Karpas-422 (cell line): ENCODE measurements around the gene MGAT5B. TPM values are rescaled to one million over a fixed set of nuclear protein-coding genes. Genes with fewer than 3 reads are reported as not detected.

ENCODE experiments used
- DNase-seq: peaks from one replicate; pipeline ENCODE4 v3.0.0-alpha.2; 2015
- H2AFZ ChIP-seq: fragments of 200-600 bp; sonication (generic); 2 replicates; pipeline ENCODE4 v1.6.1; 2014; ENCODE audit warnings: antibody characterized with exemption, low read length, mixed read lengths
- H3K27ac ChIP-seq: fragments of 200-600 bp; sonication (generic); 2 replicates; pipeline ENCODE4 v1.5.1; 2014; ENCODE audit warnings: mild to moderate bottlenecking, low read length, moderate library complexity
- H3K27me3 ChIP-seq: fragments of 200-600 bp; sonication (generic); 2 replicates; pipeline ENCODE4 v1.6.1; 2014; ENCODE audit warnings: low read length, mixed read lengths
- H3K36me3 ChIP-seq: fragments of 200-600 bp; sonication (generic); 2 replicates; pipeline ENCODE4 v1.6.1; 2014; ENCODE audit warnings: low read length, mixed read lengths; ENCODE audit not compliant: insufficient read depth
- H3K4me1 ChIP-seq: fragments of 200-600 bp; sonication (generic); 2 replicates; pipeline ENCODE4 v1.6.1; 2014; ENCODE audit warnings: mild to moderate bottlenecking, low read length, mixed read lengths
- H3K4me2 ChIP-seq: fragments of 200-600 bp; sonication (generic); 2 replicates; pipeline ENCODE4 v1.6.1; 2014; ENCODE audit warnings: low read length, low read depth, mild to moderate bottlenecking; ENCODE audit not compliant: poor library complexity, severe bottlenecking
- H3K4me3 ChIP-seq: fragments of 200-600 bp; sonication (generic); 2 replicates; pipeline ENCODE4 v1.5.1; 2014; ENCODE audit warnings: mild to moderate bottlenecking, antibody characterized with exemption, low read length, mixed read lengths
- H3K79me2 ChIP-seq: fragments of 200-600 bp; sonication (generic); 2 replicates; pipeline ENCODE4 v1.6.1; 2014; ENCODE audit warnings: mild to moderate bottlenecking, low read length, mixed read lengths
- H3K9ac ChIP-seq: fragments of 200-600 bp; sonication (generic); 2 replicates; pipeline ENCODE4 v1.6.0; 2014; ENCODE audit warnings: low read length
- H3K9me2 ChIP-seq: fragments of 200-600 bp; sonication (generic), shearing (Covaris generic); replicated peaks from 2 replicates; pipeline ENCODE4 v1.6.0; 2014; ENCODE audit warnings: mild to moderate bottlenecking, low read length, moderate library complexity; ENCODE audit not compliant: insufficient read depth
- H3K9me3 ChIP-seq: fragments of 300-700, 200-600 bp; sonication (generic); 2 replicates; pipeline ENCODE4 v1.6.1; 2014; ENCODE audit warnings: low read length, mixed read lengths
- H4K20me1 ChIP-seq: fragments of 200-600 bp; sonication (generic); 2 replicates; pipeline ENCODE4 v1.6.1; 2014; ENCODE audit warnings: mild to moderate bottlenecking, antibody characterized with exemption, low read length, low read depth; ENCODE audit not compliant: insufficient read depth
- total RNA-seq: library from RNA; depleted of rRNA; stranded (reverse); fragments of >200 nt; shearing (Covaris generic); gene quantifications from 2 replicates; pipeline ENCODE4 v1.2.3, GENCODE V29; 2014; ENCODE audit warnings: low replicate concordance

MGAT5B gene
- total RNA-seq, 1 experiment from 2014 or later, result not detected

DNA sequence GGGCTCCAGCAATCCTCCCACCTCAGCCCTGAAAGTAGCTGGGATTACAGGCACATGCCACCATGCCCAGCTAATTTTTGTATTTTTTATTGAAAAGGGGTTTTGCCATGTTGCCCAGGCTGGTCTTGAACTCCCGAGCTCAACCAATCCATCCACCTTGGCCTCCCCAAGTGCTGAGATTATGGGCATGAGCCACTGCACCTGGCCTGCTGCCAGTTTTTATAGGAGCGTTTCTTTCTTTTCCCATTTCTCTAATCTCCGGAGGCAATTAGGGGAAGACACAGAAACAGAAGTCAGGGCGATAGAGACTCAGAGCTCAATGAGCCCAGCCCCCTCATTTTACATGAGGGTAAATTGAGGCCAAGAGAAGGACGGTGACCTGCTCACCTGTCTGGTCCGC lies 10.4 kb downstream of the MGAT5B start:
- H3K4me2 ChIP-seq, result no peak overlapping the region
- no peaks in the 10 kb centered on the region for H3K27me3 ChIP-seq
- H3K79me2 ChIP-seq, result no peaks in the 10 kb centered on the region
- H3K4me1 ChIP-seq, result no peaks in the 10 kb centered on the region
- no peaks in the 10 kb centered on the region for H3K36me3 ChIP-seq
- no peak for DNase-seq
- peaks cover 5% of the 10 kb centered on the region; the same call in 1 of the 2 replicates for H3K9me3 ChIP-seq
- H3K27ac ChIP-seq, result no peak overlapping the region
- H4K20me1 ChIP-seq, result no peaks in the 10 kb centered on the region
- no peak overlapping the region for H2AFZ ChIP-seq
- H3K4me3 ChIP-seq, result no peak overlapping the region
- H3K9me2 ChIP-seq, result no peaks in the 10 kb centered on the region
- H3K9ac ChIP-seq, result no peak overlapping the region

DNA sequence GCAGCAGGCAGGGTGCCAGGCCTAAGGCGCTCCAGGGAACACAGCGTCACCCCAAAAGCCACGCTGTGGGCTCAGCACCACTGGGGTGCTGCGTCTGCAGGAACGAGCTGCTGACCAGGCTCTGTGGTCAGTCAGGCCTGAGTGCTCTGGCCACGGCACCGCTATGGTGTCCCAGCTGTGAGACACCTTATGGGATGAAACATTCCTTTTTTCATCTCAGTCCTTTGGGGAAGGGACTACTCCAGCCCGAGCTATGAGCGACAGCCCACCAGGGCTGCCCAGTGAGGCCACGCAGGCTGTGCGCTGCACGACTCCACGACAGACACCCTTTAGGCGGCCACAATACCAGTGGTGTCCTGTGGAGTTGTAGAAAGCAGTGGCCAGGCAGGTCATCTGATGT lies 11.1 kb downstream of the MGAT5B start:
- Histone ChIP-seq H2AFZ (no peak overlapping the region), H3K9me2 (no peaks in the 10 kb centered on the region), H3K4me2 (no peak overlapping the region), H3K36me3 (no peaks in the 10 kb centered on the region), H3K9ac (no peak overlapping the region), H3K79me2 (no peaks in the 10 kb centered on the region), H3K27me3 (no peaks in the 10 kb centered on the region), H4K20me1 (no peaks in the 10 kb centered on the region), H3K4me1 (no peaks in the 10 kb centered on the region), H3K9me3 (peaks cover 5% of the 10 kb centered on the region; the same call in 1 of the 2 replicates), H3K27ac (no peak overlapping the region), H3K4me3 (no peak overlapping the region)
- DNase-seq, result no peak

DNA sequence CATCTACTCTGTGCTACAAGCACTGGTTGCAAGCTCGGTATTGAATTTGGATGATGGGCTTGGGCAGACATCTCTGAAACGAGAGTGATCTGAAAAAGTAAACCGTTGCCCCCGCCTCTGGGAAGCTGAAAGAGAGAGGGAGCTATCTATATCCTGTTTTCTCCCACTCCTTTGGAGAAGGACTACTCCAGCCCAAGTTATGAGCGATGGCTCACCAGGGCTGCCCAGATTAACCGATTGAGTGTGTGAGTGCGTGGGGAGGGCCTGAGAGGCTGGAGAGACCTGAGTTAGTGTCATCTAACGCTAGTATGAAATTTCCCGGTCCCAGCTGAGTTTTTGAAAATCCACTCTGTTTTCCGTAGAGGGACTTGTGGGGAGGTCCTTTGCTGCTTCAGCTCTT lies 11.5 kb downstream of the MGAT5B start:
- H4K20me1 ChIP-seq, result no peaks in the 10 kb centered on the region
- H2AFZ ChIP-seq, result no peak overlapping the region
- H3K27ac ChIP-seq, result no peak overlapping the region
- no peak overlapping the region for H3K4me2 ChIP-seq
- no peaks in the 10 kb centered on the region for H3K4me1 ChIP-seq
- no peaks in the 10 kb centered on the region for H3K9me2 ChIP-seq
- no peaks in the 10 kb centered on the region for H3K36me3 ChIP-seq
- no peak for DNase-seq
- H3K4me3 ChIP-seq, result no peak overlapping the region
- H3K79me2 ChIP-seq, result no peaks in the 10 kb centered on the region
- no peak overlapping the region for H3K9ac ChIP-seq
- peaks cover 5% of the 10 kb centered on the region; the same call in 1 of the 2 replicates for H3K9me3 ChIP-seq
- H3K27me3 ChIP-seq, result no peaks in the 10 kb centered on the region

DNA sequence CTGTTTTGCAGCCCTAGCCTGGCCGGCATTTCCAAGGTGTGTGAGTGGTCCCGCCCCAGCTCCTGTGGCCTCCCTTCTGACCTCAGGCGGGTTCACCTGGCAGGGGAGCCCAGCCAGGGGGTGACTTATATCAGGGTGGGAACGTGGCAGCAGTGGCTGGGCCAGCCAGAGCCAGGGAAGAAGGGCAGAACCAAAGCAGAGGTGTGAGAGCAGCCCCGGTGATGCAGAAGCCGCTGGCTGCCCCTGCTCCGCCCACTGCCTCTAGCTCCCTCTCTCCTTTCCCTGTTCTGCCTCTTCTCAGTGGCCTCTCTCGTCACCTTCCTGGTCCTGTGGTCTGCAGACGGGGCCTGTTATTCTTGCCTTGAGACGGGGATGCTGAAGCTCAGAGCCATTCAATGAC lies 12.1 kb downstream of the MGAT5B start:
- no peak overlapping the region for H3K4me2 ChIP-seq
- H3K79me2 ChIP-seq, result no peaks in the 10 kb centered on the region
- no peaks in the 10 kb centered on the region for H4K20me1 ChIP-seq
- H3K9ac ChIP-seq, result no peak overlapping the region
- peaks cover 1% of the 10 kb centered on the region; the same call in 1 of the 2 replicates for H3K9me3 ChIP-seq
- no peak overlapping the region for H2AFZ ChIP-seq
- no peak overlapping the region for H3K4me3 ChIP-seq
- no peak overlapping the region for H3K27ac ChIP-seq
- no peaks in the 10 kb centered on the region for H3K27me3 ChIP-seq
- H3K4me1 ChIP-seq, result no peaks in the 10 kb centered on the region
- H3K9me2 ChIP-seq, result no peaks in the 10 kb centered on the region
- H3K36me3 ChIP-seq, result no peaks in the 10 kb centered on the region
- DNase-seq, result no peak

DNA sequence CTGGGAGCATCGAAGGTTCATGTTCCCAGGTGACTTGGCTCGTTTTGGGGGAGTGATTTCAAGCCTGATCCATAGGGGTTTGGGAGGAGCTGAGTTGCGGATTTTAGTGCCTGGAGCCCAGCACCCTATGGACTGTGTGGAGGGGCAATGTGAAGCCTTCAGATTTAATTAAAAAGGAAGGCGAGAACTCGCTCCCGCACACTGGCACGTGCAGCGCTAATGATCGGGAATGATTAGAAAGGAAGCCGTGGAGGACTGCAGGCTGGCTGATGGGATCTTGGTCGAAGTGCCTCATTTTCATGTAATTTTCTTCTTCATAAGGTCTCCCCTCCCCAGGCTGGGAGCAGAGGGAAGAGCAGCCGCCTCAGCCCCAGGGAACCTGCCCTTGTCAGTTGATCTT lies 12.8 kb downstream of the MGAT5B start:
- Histone ChIP-seq H3K4me2 (no peak overlapping the region), H3K9me3 (no peaks in the 10 kb centered on the region), H3K36me3 (no peaks in the 10 kb centered on the region), H3K9ac (no peak overlapping the region), H3K4me3 (no peak overlapping the region), H3K27me3 (no peaks in the 10 kb centered on the region), H2AFZ (no peak overlapping the region), H3K79me2 (no peaks in the 10 kb centered on the region), H4K20me1 (no peaks in the 10 kb centered on the region), H3K27ac (no peak overlapping the region), H3K9me2 (no peaks in the 10 kb centered on the region), H3K4me1 (no peaks in the 10 kb centered on the region)
- no peak for DNase-seq

DNA sequence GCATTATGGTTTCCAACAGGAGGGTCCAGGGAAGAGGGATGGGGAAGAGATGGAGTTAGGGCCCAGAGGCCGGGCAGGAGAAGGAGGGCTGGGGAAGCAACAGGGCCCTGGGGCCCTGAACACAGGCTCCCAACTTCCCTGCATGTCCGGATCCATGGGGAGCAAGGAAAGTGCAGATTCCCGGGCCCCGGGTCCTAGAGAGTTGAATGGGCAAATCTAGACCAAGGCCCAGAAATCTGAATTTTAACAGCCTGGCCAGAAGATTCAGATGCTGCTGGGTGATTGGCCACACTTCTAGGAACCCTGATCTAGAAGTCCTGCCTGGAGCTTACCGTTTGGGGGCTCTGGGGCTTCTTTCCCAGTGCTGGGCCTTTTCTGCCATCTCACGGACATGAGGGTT lies 13.2 kb downstream of the MGAT5B start:
- H3K79me2 ChIP-seq, result no peaks in the 10 kb centered on the region
- H2AFZ ChIP-seq, result no peak overlapping the region
- H3K27me3 ChIP-seq, result no peaks in the 10 kb centered on the region
- no peak overlapping the region for H3K4me3 ChIP-seq
- no peak overlapping the region for H3K9ac ChIP-seq
- H3K27ac ChIP-seq, result no peak overlapping the region
- no peaks in the 10 kb centered on the region for H4K20me1 ChIP-seq
- H3K9me2 ChIP-seq, result no peaks in the 10 kb centered on the region
- H3K36me3 ChIP-seq, result no peaks in the 10 kb centered on the region
- DNase-seq, result no peak
- H3K4me2 ChIP-seq, result no peak overlapping the region
- no peaks in the 10 kb centered on the region for H3K4me1 ChIP-seq
- no peaks in the 10 kb centered on the region for H3K9me3 ChIP-seq

DNA sequence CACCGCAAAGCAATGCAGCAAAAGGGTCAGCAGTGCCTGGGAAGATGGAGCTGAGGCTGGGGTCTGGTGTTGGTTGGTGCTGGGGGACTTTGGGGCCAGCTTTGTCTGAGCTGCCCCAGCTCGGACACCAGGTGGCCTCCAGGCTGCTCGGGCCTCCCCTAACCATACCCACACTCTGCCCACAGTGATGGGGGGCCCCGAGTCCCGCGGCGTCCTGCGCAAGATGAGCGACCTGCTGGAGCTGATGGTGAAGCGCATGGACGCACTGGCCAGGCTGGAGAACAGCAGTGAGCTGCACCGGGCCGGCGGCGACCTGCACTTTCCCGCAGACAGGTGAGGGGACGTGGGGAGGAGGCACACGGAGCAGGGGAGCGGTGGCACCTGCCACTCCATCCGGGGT lies 13.8 kb downstream of the MGAT5B start:
- no peaks in the 10 kb centered on the region for H3K36me3 ChIP-seq
- H3K9ac ChIP-seq, result no peak overlapping the region
- no peaks in the 10 kb centered on the region for H3K9me3 ChIP-seq
- H4K20me1 ChIP-seq, result no peaks in the 10 kb centered on the region
- H3K79me2 ChIP-seq, result no peaks in the 10 kb centered on the region
- no peak overlapping the region for H3K4me3 ChIP-seq
- DNase-seq, result no peak
- no peaks in the 10 kb centered on the region for H3K27me3 ChIP-seq
- H3K4me2 ChIP-seq, result no peak overlapping the region
- no peaks in the 10 kb centered on the region for H3K4me1 ChIP-seq
- H3K27ac ChIP-seq, result no peak overlapping the region
- no peaks in the 10 kb centered on the region for H3K9me2 ChIP-seq
- no peak overlapping the region for H2AFZ ChIP-seq

DNA sequence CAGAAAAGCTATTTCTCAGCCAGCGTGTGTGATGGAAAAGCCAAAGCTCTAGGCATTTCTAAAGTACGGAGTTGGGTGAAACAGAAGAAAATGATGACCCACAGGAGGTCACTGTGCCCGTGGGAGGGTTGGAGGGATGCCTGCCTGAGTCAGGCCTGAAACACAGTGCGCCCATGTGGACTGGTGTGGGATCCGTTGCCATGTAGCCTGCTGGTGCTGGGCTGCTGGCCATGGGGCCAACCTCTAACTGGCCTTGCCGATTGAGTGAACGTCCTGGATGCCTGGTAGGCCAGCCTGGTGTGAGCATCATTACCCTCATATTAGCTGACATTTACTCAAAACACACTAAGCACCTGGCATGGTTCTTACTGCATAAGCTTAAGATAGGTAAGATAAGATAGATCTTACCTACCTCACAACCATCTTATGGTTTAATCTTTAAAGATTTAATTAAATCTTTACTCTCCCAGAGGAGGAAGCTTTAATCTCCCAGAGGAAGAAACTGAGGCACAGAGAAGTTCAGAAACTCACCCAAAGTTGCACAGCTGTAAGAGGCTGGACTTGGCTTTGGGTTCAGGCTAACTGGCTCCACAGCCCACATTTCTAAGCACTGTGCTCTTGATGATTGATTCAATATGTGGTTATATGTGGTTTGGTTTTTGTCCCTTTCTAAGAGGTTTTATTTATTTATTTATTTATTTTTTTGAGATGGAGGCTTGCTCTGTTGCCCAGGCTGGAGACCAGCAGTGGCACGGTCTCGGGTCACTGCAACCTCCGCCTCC lies 15.7 kb downstream of the MGAT5B start:
- no peak overlapping the region for H3K4me3 ChIP-seq
- H3K9me2 ChIP-seq, result no peaks in the 10 kb centered on the region
- H3K4me2 ChIP-seq, result no peak overlapping the region
- no peaks in the 10 kb centered on the region for H3K9me3 ChIP-seq
- no peaks in the 10 kb centered on the region for H3K36me3 ChIP-seq
- no peaks in the 10 kb centered on the region for H4K20me1 ChIP-seq
- H3K27me3 ChIP-seq, result no peaks in the 10 kb centered on the region
- no peaks in the 10 kb centered on the region for H3K79me2 ChIP-seq
- H3K27ac ChIP-seq, result no peak overlapping the region
- no peak overlapping the region for H2AFZ ChIP-seq
- H3K9ac ChIP-seq, result no peak overlapping the region
- no peaks in the 10 kb centered on the region for H3K4me1 ChIP-seq
- no peak for DNase-seq
